Suppressor macrophage treated with lipopolysaccharide for 1 hour (primary cell): ENCODE results near the gene SRP54.
"Not testable (repeated sequence)": the region's sequence is repeated elsewhere in the genome, so short reads cannot be mapped to it uniquely, and the experiment has no call there.

Experiments
- DNase-seq, 3 donors: peaks; one replicate each; pipeline ENCODE4 v3.0.0-alpha.2; 2020 to 2022

The SRP54 gene

GRCh38 chr14:35050652-35051051 is 67.9 kb downstream of the SRP54 start:
- peak; percentile 25 to 49 (median 42) for DNase-seq

- DNase-seq: no peak
Observed at GRCh38 chr14:35051796-35052195, 69.0 kb downstream of the SRP54 start.

GRCh38 chr14:35052637-35053036 is 69.8 kb downstream of the SRP54 start:
- no peak for DNase-seq

GRCh38 chr14:35061113-35061791 is 78.5 kb downstream of the SRP54 start:
- DNase-seq: not testable (repeated sequence)

GRCh38 chr14:35065731-35066130 is 82.9 kb downstream of the SRP54 start:
- not testable (repeated sequence) for DNase-seq

- peak; percentile 62 to 64 (median 63) for DNase-seq
Observed at GRCh38 chr14:35068238-35069012, 85.6 kb downstream of the SRP54 start.

GRCh38 chr14:35072226-35072625 is 89.4 kb downstream of the SRP54 start:
- peak; percentile 12 to 31 (median 23) for DNase-seq

GRCh38 chr14:35073486-35073885 is 90.7 kb downstream of the SRP54 start:
- no peak for DNase-seq

- DNase-seq: no peak
Observed at GRCh38 chr14:35078082-35078481, 95.3 kb downstream of the SRP54 start.
